Measurements from ENCODE around the gene PLA2G2D.
"Not testable (repeated sequence)": the region's sequence is repeated elsewhere in the genome, so short reads cannot be mapped to it uniquely, and the experiment has no call there.

The PLA2G2D gene

GRCh38 chr1:20142001-20142710 lies 22.8 kb upstream of the PLA2G2D start:
- DNase-seq, result no peak

- DNase-seq, result no peak
Measured at GRCh38 chr1:20141466-20141865, 22.1 kb upstream of the PLA2G2D start.

GRCh38 chr1:20141001-20141400 lies 21.7 kb upstream of the PLA2G2D start:
- no peak for DNase-seq

- DNase-seq, result no peak
Measured at GRCh38 chr1:20139776-20140612, 20.7 kb upstream of the PLA2G2D start.

- no peak for DNase-seq
Measured at GRCh38 chr1:20138961-20139550, 19.7 kb upstream of the PLA2G2D start, which contains the start of gene PLA2G2F. Gene PLA2G2F (plus strand): TSS chr1:20139323. CDS start chr1:20139428, 105 bp downstream.

- DNase-seq, result no peak
Measured at GRCh38 chr1:20138346-20138745, 19.0 kb upstream of the PLA2G2D start.

GRCh38 chr1:20137604-20138003 lies 18.3 kb upstream of the PLA2G2D start:
- DNase-seq, result no peak

- DNase-seq, result no peak
Measured at GRCh38 chr1:20137055-20137454, 17.7 kb upstream of the PLA2G2D start.

GRCh38 chr1:20136249-20136648 lies 16.9 kb upstream of the PLA2G2D start:
- DNase-seq, result no peak

GRCh38 chr1:20134995-20135394 lies 15.7 kb upstream of the PLA2G2D start:
- DNase-seq, result no peak

GRCh38 chr1:20130518-20130917 lies 11.2 kb upstream of the PLA2G2D start:
- DNase-seq, result not testable (repeated sequence)

- DNase-seq, result no peak
Measured at GRCh38 chr1:20126806-20127440, 7.6 kb upstream of the PLA2G2D start.

GRCh38 chr1:20126041-20126805 lies 6.9 kb upstream of the PLA2G2D start:
- DNase-seq, result no peak

GRCh38 chr1:20125100-20125499 lies 5.8 kb upstream of the PLA2G2D start:
- DNase-seq, result no peak

GRCh38 chr1:20124456-20125057 lies 5.2 kb upstream of the PLA2G2D start:
- no peak for DNase-seq

- no peak for DNase-seq
Measured at GRCh38 chr1:20123722-20124455, 4.6 kb upstream of the PLA2G2D start.

GRCh38 chr1:20120796-20121195 lies 1.5 kb upstream of the PLA2G2D start:
- DNase-seq, result no peak

GRCh38 chr1:20117236-20117635 lies 2.1 kb downstream of the PLA2G2D start:
- DNase-seq, result no peak

- DNase-seq, result no peak
Measured at GRCh38 chr1:20115916-20116315, 3.4 kb downstream of the PLA2G2D start.

- no peak for DNase-seq
Measured at GRCh38 chr1:20115479-20115878, 3.9 kb downstream of the PLA2G2D start.

- DNase-seq, result no peak
Measured at GRCh38 chr1:20114021-20114648, 5.2 kb downstream of the PLA2G2D start.
